HepG2 (cell line): Measurements from ENCODE around the gene MAP2K7. TPM values are rescaled to one million over a fixed set of nuclear protein-coding genes. Genes with fewer than 3 reads are reported as not detected.

ENCODE experiments used
- ESRRA ChIP-seq: sonication (generic); formaldehyde crosslinking; IDR thresholded peaks from 2 replicates; pipeline ENCODE4 v1.5.1; 2020; ENCODE audit warnings: mild to moderate bottlenecking, low read depth, missing genetic modification reagents
- GPN1 ChIP-seq: sonication (generic); formaldehyde crosslinking; IDR thresholded peaks from 2 replicates; pipeline ENCODE4 v1.5.1; 2020; ENCODE audit warnings: missing genetic modification reagents, borderline replicate concordance
- GZF1 ChIP-seq: sonication (generic); formaldehyde crosslinking; IDR thresholded peaks from 2 replicates; pipeline ENCODE4 v1.5.1; 2020; ENCODE audit warnings: mild to moderate bottlenecking, missing genetic modification reagents
- HNRNPLL ChIP-seq: fragments of 200-400 bp; formaldehyde crosslinking; IDR thresholded peaks from 2 replicates; pipeline ENCODE4 v1.6.1; 2017; ENCODE audit warnings: mild to moderate bottlenecking, low read depth, low read length; ENCODE audit not compliant: poor library complexity, severe bottlenecking
- MXD1 ChIP-seq: sonication (generic); formaldehyde crosslinking; IDR thresholded peaks from 2 replicates; pipeline ENCODE4 v1.4.0; 2020; ENCODE audit warnings: mild to moderate bottlenecking, missing genetic modification reagents
- NR2F1 ChIP-seq, 2 experiments: fragments of 450-650 bp in 1 of 2; formaldehyde crosslinking in 1 of 2; IDR thresholded peaks; 2 replicates each; pipeline versions ENCODE4 v1.5.0 to v1.6.1; 2016 to 2020; ENCODE audit warnings: mild to moderate bottlenecking in 1 of 2, missing compliant biosample characterization in 1 of 2, missing genetic modification reagents in 1 of 2, moderate library complexity in 1 of 2
- RAD21 ChIP-seq: fragments of 450-650 bp; formaldehyde crosslinking; IDR thresholded peaks from 2 replicates; pipeline ENCODE4 v1.5.0; 2020; ENCODE audit warnings: mild to moderate bottlenecking
- RCOR2 ChIP-seq: IDR thresholded peaks from 2 replicates; pipeline ENCODE4 v1.6.1; 2016; ENCODE audit warnings: missing biosample characterization, missing genetic modification reagents
- SIN3A ChIP-seq: IDR thresholded peaks from 2 replicates; pipeline ENCODE4 v1.6.1; 2011; ENCODE audit warnings: low read depth, mild to moderate bottlenecking, control low read depth, low read length, borderline replicate concordance
- SMAD1 ChIP-seq: sonication (generic); formaldehyde crosslinking; IDR thresholded peaks from 2 replicates; pipeline ENCODE4 v1.4.0; 2020; ENCODE audit warnings: missing genetic modification reagents, low read depth, mild to moderate bottlenecking, borderline replicate concordance
- STAT6 ChIP-seq: sonication (generic); formaldehyde crosslinking; IDR thresholded peaks from 2 replicates; pipeline ENCODE4 v1.4.0; 2020; ENCODE audit warnings: missing genetic modification reagents, mild to moderate bottlenecking, borderline replicate concordance
- TEAD3 ChIP-seq: optimal IDR thresholded peaks from 2 replicates; pipeline ENCODE3; 2016; ENCODE audit warnings: borderline replicate concordance
- ZBTB25 ChIP-seq: IDR thresholded peaks from 2 replicates; pipeline ENCODE4 v1.6.1; 2018; ENCODE audit warnings: missing genetic modification reagents
- ZFP36 ChIP-seq: fragments of 150-350 bp; IDR thresholded peaks from 2 replicates; pipeline ENCODE4 v1.6.1; 2018; ENCODE audit warnings: borderline replicate concordance, low read length, low read depth; ENCODE audit not compliant: partially characterized antibody
- ZNF10 ChIP-seq: sonication (generic); formaldehyde crosslinking; IDR thresholded peaks from 2 replicates; pipeline ENCODE4 v1.4.0; 2020; ENCODE audit warnings: mild to moderate bottlenecking, low read depth, missing genetic modification reagents, borderline replicate concordance
- ZNF337 ChIP-seq: sonication (generic); formaldehyde crosslinking; IDR thresholded peaks from 2 replicates; pipeline ENCODE4 v1.5.1; 2020; ENCODE audit warnings: missing genetic modification reagents, low read depth, mild to moderate bottlenecking, borderline replicate concordance
- ZNF7 ChIP-seq: IDR thresholded peaks from 2 replicates; pipeline ENCODE4 v1.6.1; 2016; ENCODE audit warnings: missing biosample characterization, missing genetic modification reagents
- ZNF713 ChIP-seq: sonication (generic); formaldehyde crosslinking; IDR thresholded peaks from 2 replicates; pipeline ENCODE4 v1.4.0; 2020; ENCODE audit warnings: mild to moderate bottlenecking, missing genetic modification reagents
- ZSCAN30 ChIP-seq: sonication (generic); formaldehyde crosslinking; IDR thresholded peaks from 2 replicates; pipeline ENCODE4 v1.5.0; 2020; ENCODE audit warnings: mild to moderate bottlenecking, missing genetic modification reagents
- polyA plus RNA-seq, 8 experiments: library from polyadenylated mRNA; depleted of rRNA in 3 of 8; stranded (reverse) in 7 of 8; unstranded in 1 of 8; fragments of >200 nt; fragmentation: Illumina TruSeq in 4 of 8; extraction: Trizol in 4 of 8; gene quantifications; 2 replicates each; pipeline versions ENCODE4 v1.2.1 to v1.2.3, GENCODE V29; 2011 to 2016; ENCODE audit warnings: low read depth in 4 of 8, missing spikeins in 1 of 8, mixed read lengths in 1 of 8; ENCODE audit not compliant: insufficient read depth in 1 of 8
- total RNA-seq, 5 experiments: library from RNA; depleted of rRNA; stranded (reverse); fragments of >200 nt; fragmentation: Illumina TruSeq; extraction: Trizol; gene quantifications; 2 replicates each; pipeline ENCODE4 v1.2.3, GENCODE V29; 2016; ENCODE audit warnings: low read depth in 1 of 5
- TF ChIP-seq, protein P1 (sequence below): sonication (generic); formaldehyde crosslinking; IDR thresholded peaks from 2 replicates; pipeline ENCODE4 v1.4.0; 2020; ENCODE audit warnings: mild to moderate bottlenecking, missing genetic modification reagents
- TF ChIP-seq, protein P2 (sequence below): sonication (generic); formaldehyde crosslinking; conservative IDR thresholded peaks from 2 replicates; pipeline ENCODE4 v1.4.0; 2020; ENCODE audit warnings: mild to moderate bottlenecking, missing genetic modification reagents, moderate library complexity

Gene MAP2K7
- total and polyA plus RNA-seq, 2 of the 13 experiments (the other 11 are each of a cell fraction or from before 2014, with no cell fraction given) = 9.0 to 10.8 TPM

DNA sequence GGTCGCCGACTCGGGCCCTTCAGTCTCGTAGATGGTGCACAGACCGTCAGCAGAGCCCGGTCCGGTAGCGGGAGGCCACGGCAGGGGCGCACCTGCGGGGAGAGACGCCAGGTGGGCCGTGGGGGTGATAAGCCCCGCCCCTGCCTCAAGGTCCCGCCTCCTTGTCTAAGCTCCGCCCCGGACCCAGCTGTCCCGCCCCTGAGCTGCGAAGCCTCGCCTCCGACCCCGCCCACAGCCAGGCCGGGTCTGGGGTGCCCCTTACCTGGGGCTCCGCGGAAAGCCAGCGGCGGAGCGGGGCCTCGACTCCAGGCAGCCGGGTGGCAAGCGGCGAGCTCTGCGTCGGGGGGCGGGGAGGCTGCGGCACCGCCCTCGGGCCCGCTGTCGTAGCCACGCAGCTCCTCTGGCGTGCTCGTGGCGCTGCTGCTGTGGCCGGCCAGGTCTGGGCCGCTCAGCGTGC, 34.2 kb upstream of the MAP2K7 start (continued):
- TF ChIP-seq ZNF7 (CRISPR knock-in tag) (no peak), TEAD3 (CRISPR knock-in tag) (no peak), RCOR2 (no peak), HNRNPLL (peak; percentile 38), ZNF713 (CRISPR knock-in tag) (no peak), ZBTB25 (CRISPR knock-in tag) (no peak), ZNF10 (no peak), GPN1 (CRISPR knock-in tag) (no peak), ESRRA (0 out of 2 replicates have a peak, but pooled peaks have one; percentile 8), ZSCAN30 (no peak), NR2F1 (CRISPR knock-in tag; IDR thresholded peaks at IDR 0.05) (no peak), ZFP36 (no peak), SIN3A (0 out of 2 replicates have a peak, but pooled peaks have one; percentile 1), STAT6 (no peak), GZF1 (CRISPR knock-in tag) (no peak), MXD1 (CRISPR knock-in tag) (no peak; the same call in none of the 2 replicates), ZNF337 (CRISPR knock-in tag) (no peak), SMAD1 (CRISPR knock-in tag) (peak; percentile 68; the same call in 1 of the 2 replicates), RAD21 (CRISPR knock-in tag) (0 out of 2 replicates have a peak, but pooled peaks have one; percentile 2)
- TF ChIP-seq, protein P1, sequence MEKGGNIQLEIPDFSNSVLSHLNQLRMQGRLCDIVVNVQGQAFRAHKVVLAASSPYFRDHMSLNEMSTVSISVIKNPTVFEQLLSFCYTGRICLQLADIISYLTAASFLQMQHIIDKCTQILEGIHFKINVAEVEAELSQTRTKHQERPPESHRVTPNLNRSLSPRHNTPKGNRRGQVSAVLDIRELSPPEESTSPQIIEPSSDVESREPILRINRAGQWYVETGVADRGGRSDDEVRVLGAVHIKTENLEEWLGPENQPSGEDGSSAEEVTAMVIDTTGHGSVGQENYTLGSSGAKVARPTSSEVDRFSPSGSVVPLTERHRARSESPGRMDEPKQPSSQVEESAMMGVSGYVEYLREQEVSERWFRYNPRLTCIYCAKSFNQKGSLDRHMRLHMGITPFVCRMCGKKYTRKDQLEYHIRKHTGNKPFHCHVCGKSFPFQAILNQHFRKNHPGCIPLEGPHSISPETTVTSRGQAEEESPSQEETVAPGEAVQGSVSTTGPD = no peak
- TF ChIP-seq, protein P2, sequence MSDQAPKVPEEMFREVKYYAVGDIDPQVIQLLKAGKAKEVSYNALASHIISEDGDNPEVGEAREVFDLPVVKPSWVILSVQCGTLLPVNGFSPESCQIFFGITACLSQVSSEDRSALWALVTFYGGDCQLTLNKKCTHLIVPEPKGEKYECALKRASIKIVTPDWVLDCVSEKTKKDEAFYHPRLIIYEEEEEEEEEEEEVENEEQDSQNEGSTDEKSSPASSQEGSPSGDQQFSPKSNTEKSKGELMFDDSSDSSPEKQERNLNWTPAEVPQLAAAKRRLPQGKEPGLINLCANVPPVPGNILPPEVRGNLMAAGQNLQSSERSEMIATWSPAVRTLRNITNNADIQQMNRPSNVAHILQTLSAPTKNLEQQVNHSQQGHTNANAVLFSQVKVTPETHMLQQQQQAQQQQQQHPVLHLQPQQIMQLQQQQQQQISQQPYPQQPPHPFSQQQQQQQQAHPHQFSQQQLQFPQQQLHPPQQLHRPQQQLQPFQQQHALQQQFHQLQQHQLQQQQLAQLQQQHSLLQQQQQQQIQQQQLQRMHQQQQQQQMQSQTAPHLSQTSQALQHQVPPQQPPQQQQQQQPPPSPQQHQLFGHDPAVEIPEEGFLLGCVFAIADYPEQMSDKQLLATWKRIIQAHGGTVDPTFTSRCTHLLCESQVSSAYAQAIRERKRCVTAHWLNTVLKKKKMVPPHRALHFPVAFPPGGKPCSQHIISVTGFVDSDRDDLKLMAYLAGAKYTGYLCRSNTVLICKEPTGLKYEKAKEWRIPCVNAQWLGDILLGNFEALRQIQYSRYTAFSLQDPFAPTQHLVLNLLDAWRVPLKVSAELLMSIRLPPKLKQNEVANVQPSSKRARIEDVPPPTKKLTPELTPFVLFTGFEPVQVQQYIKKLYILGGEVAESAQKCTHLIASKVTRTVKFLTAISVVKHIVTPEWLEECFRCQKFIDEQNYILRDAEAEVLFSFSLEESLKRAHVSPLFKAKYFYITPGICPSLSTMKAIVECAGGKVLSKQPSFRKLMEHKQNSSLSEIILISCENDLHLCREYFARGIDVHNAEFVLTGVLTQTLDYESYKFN (CRISPR knock-in tag) = no peak; the same call in none of the 2 replicates
